Smooth muscle cell (in vitro differentiated cells): ENCODE results near the gene TET1. TPM values are rescaled to one million over a fixed set of nuclear protein-coding genes. Genes with fewer than 3 reads are reported as not detected.

Experiments
- DNase-seq: peaks from one replicate; lab custom pipeline; 2025; ENCODE audit not compliant: unreplicated experiment; lab: John Stamatoyannopoulos, UW
- H2AFZ ChIP-seq: fragments of 200-600 bp; sonication (generic); 2 replicates; pipeline ENCODE4 v1.6.0; 2016; ENCODE audit warnings: antibody characterized with exemption, low read depth, mild to moderate bottlenecking
- H3F3A ChIP-seq: fragments of 200-600 bp; sonication (generic); 2 replicates; pipeline ENCODE4 v1.6.0; 2017; ENCODE audit warnings: antibody characterized with exemption, low read depth
- H3K27ac ChIP-seq: fragments of 200-600 bp; sonication (generic); 2 replicates; pipeline ENCODE4 v1.5.1; 2016; ENCODE audit warnings: low read depth, mild to moderate bottlenecking
- H3K27me3 ChIP-seq: fragments of 200-600 bp; sonication (generic); 2 replicates; pipeline ENCODE4 v1.6.1; 2016; ENCODE audit warnings: low read depth, mild to moderate bottlenecking
- H3K36me3 ChIP-seq: fragments of 200-600 bp; sonication (generic); 2 replicates; pipeline ENCODE4 v1.5.1; 2016; ENCODE audit warnings: low read depth
- H3K4me1 ChIP-seq: fragments of 200-600 bp; sonication (generic); 2 replicates; pipeline ENCODE4 v1.5.1; 2016; ENCODE audit warnings: low read depth
- H3K4me2 ChIP-seq: fragments of 200-600 bp; sonication (generic); 2 replicates; pipeline ENCODE4 v1.6.0; 2016; ENCODE audit warnings: mild to moderate bottlenecking
- H3K4me3 ChIP-seq: fragments of 200-600 bp; sonication (generic); 2 replicates; pipeline ENCODE4 v1.5.1; 2016; ENCODE audit warnings: mild to moderate bottlenecking
- H3K79me2 ChIP-seq: fragments of 200-600 bp; sonication (generic); 2 replicates; pipeline ENCODE4 v1.6.0; 2016; ENCODE audit warnings: low read depth, mild to moderate bottlenecking
- H3K9ac ChIP-seq: fragments of 200-600 bp; sonication (generic); 2 replicates; pipeline ENCODE4 v1.6.0; 2016; ENCODE audit warnings: low read depth
- H3K9me3 ChIP-seq: fragments of 200-600 bp; sonication (generic); replicated peaks from 2 replicates; pipeline ENCODE4 v1.5.1; 2016; ENCODE audit warnings: low read depth
- H4K20me1 ChIP-seq: fragments of 200-600 bp; sonication (generic); 2 replicates; pipeline ENCODE4 v1.6.0; 2016; ENCODE audit warnings: low read depth
- CTCF ChIP-seq: fragments of 200-600 bp; sonication (generic); IDR thresholded peaks from 2 replicates; pipeline ENCODE4 v1.5.1; 2017; ENCODE audit warnings: borderline replicate concordance, mild to moderate bottlenecking, antibody characterized with exemption; ENCODE audit not compliant: insufficient read depth, poor library complexity, severe bottlenecking
- WGBS: methylation state at CpG from one replicate; pipeline ENCODE4 v1.1.7; 2016; ENCODE audit warnings: low lambda C conversion rate; 5-methylcytosine and 5-hydroxymethylcytosine counted together
- polyA plus RNA-seq: library from polyadenylated mRNA; unstranded; fragments of >200 nt; fragmentation: Nextera tagmentation; extraction: Ambion mirVana; gene quantifications from 2 replicates; pipeline ENCODE4 v1.2.1, GENCODE V29; 2016
- total RNA-seq: library from RNA; depleted of rRNA; stranded (reverse); fragments of >200 nt; gene quantifications from 2 replicates; pipeline ENCODE4 v1.2.3, GENCODE V29; 2014

The TET1 gene
- total and polyA plus RNA-seq, 2 experiments from 2014 or later = 2.5 to 15.3 TPM

DNA sequence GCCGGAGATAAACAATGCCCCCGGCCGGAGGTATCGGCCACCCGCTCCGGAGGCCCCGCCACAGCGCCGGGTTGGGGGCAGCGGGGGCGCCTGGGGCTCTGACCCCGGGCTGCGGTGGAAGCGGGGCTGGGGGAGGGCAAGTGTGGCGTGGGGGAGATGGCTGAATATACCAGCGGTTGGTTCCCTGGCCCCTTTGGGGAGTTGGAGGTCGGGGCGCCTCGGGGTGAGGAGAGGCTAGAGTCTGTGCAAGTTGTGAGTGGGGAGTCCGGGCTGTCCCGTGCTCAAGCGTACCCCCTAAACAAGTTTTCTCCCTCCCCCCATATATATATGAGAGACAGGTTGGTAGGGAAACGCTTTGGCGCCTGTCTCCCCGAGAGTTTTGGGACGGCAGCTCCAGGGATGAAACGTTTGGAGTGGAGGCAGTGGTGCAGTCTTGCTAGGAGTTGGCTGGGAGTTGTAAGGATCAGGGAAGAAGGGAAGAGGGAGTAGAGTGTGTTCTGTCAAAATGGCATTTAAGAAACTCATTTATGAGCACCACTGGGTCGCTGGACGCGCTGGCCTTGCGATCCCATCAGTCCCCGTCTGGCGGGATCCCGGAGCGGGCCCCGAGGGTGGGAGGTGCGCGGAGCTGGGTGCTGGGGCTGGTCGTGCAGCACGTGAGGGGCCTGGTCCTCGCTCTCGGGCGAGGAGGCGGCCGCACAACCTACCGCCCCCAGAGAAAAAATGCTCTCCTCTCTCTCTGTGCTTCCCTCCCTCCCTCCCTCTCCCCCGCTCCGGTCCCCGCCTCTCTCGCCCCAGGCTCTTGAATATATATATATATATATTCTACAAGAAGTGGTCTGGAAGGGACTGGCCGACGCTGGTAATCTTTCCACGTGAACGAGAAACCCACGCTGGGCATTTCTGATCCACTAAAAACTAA lies 1.1 kb downstream of the TET1 start:
- Histone ChIP-seq H3K4me3 (peak overlapping the region; percentile 86), H3K36me3 (no peaks in the 10 kb centered on the region), H3K4me2 (peak overlapping the region; percentile 98), H2AFZ (peak overlapping the region; percentile 97), H3K9me3 (no peaks in the 10 kb centered on the region), H3F3A (peaks cover 7% of the 10 kb centered on the region), H3K27me3 (no peaks in the 10 kb centered on the region), H3K27ac (no peak overlapping the region), H3K79me2 (peaks cover 28% of the 10 kb centered on the region), H3K4me1 (peaks cover 17% of the 10 kb centered on the region), H3K9ac (peak overlapping the region; percentile 58), H4K20me1 (peaks cover 20% of the 10 kb centered on the region)
- 2% methylated on average over 34 of the region's 55 CpGs for WGBS
- DNase-seq = peak; percentile 22
- TF ChIP-seq CTCF = no peak

GRCh38 chr10:68561865-68562649 lies 1.9 kb downstream of the TET1 start:
- 2% methylated on average over 28 of the region's 28 CpGs for WGBS
- DNase-seq = no peak
- peaks cover 27% of the 10 kb centered on the region for H4K20me1 ChIP-seq
- peaks cover 7% of the 10 kb centered on the region for H3F3A ChIP-seq
- peak overlapping the region; percentile 83 for H2AFZ ChIP-seq
- peaks cover 36% of the 10 kb centered on the region for H3K79me2 ChIP-seq
- no peaks in the 10 kb centered on the region for H3K36me3 ChIP-seq
- H3K27me3 ChIP-seq = no peaks in the 10 kb centered on the region
- no peak for TF ChIP-seq CTCF
- no peak overlapping the region for H3K27ac ChIP-seq
- peak overlapping the region; percentile 86 for H3K4me3 ChIP-seq
- H3K4me2 ChIP-seq = peak overlapping the region; percentile 98
- peak overlapping the region; percentile 59 for H3K9ac ChIP-seq
- peaks cover 17% of the 10 kb centered on the region for H3K4me1 ChIP-seq
- no peaks in the 10 kb centered on the region for H3K9me3 ChIP-seq

DNA sequence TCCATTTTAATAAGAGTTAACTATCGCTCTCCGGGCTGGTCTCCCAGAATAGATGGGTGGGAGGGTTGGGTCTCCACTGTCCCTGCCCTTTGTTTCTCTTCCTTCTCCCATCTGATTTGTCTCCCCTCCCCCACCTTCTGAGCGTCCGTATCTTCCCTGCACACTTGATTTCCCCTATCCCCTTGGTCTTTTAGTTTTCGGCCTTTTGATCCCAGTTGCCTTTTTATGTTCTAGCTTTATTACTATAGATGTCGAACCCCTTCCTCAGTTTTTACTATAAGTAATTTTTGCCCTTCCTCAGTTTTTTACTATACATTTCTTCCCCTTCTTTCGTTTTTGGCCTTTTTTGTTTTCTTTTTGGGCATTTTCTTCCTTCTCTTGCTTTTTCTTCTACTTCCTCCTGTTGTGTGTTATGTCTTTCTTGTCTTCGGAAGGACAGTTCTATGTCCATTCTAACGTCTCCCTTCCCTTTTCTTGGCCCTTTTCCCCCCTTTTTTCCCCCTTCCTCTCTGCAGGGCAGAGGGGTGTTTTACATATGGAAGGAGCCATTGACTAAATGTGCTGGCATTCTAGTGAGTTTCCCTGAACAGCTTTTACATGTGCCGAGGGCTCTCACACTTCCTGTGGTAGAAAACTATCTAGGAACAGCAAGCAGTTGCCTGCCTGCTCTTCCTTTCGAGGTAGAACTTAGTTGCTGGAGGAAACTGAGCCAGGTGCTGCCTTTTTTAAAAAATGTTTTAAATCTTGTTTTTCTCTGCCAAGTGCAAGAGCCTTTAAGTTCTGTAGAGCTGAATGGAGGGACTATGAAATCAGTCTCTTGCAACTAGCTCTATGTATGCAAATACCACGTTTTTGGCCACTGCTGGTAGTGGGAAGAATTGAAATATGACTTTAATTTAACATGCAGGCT lies 2.8 kb downstream of the TET1 start:
- DNase-seq = no peak
- no peaks in the 10 kb centered on the region for H3K9me3 ChIP-seq
- H3F3A ChIP-seq = peaks cover 7% of the 10 kb centered on the region
- WGBS = 4% methylated on average over 12 of the region's 12 CpGs
- H3K4me3 ChIP-seq = peak overlapping the region; percentile 86
- H3K4me1 ChIP-seq = peaks cover 17% of the 10 kb centered on the region
- TF ChIP-seq CTCF = no peak
- peak overlapping the region; percentile 41 for H3K27ac ChIP-seq
- peaks cover 45% of the 10 kb centered on the region for H3K79me2 ChIP-seq
- H3K27me3 ChIP-seq = no peaks in the 10 kb centered on the region
- peak overlapping the region; percentile 98 for H3K4me2 ChIP-seq
- peak overlapping the region; percentile 83 for H2AFZ ChIP-seq
- peaks cover 32% of the 10 kb centered on the region for H4K20me1 ChIP-seq
- H3K36me3 ChIP-seq = no peaks in the 10 kb centered on the region
- H3K9ac ChIP-seq = peak overlapping the region; percentile 59
